ENCODE measurements around the gene EVX2.

- TF ChIP-seq CTCF (IDR thresholded peaks at IDR 0.05; ENCODE audit: low read depth, low read length, poor library complexity, severe bottlenecking) (no peak), EZH2phosphoT487 (IDR thresholded peaks at IDR 0.05; ENCODE audit: borderline replicate concordance, low read length) (no peak)
These were observed 20.1 kb upstream of the EVX2 start for GRCh38 chr2:176103742-176104315.
